SHP77 (cell line): ENCODE data around the gene MAP2K1.
"Not testable (repeated sequence)": the region's sequence is repeated elsewhere in the genome, so short reads cannot be mapped to it uniquely, and the experiment has no call there.

Experiments used
- DNase-seq, 2 experiments: peaks; one replicate each; lab custom pipeline; 2025; lab: John Stamatoyannopoulos, UW

The MAP2K1 gene

DNA sequence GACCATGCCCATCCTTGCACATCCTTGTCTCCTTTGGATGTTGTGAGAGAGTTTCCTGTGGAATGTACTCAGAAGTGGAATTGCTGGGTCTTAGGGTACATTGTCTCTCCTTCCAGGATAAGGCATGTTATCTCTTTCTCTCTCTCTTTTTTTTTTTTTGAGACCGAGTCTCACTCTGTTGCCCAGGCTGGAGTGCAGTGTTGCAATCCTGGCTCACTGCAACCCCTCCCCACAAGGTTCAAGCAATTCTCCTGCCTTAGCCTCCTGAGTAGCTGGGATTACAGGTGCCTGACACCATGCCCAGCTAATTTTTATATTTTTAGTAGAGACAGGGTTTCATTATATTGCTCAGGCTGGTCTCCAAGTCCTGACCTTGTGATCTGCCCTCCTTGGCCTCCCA is 6.3 kb downstream of the MAP2K1 start:
- not testable (repeated sequence) for DNase-seq

- no peak for DNase-seq
Measured at GRCh38 chr15:66394472-66394871, 7.8 kb downstream of the MAP2K1 start.

- DNase-seq, result no peak
Measured at GRCh38 chr15:66394915-66395314, 8.2 kb downstream of the MAP2K1 start.

DNA sequence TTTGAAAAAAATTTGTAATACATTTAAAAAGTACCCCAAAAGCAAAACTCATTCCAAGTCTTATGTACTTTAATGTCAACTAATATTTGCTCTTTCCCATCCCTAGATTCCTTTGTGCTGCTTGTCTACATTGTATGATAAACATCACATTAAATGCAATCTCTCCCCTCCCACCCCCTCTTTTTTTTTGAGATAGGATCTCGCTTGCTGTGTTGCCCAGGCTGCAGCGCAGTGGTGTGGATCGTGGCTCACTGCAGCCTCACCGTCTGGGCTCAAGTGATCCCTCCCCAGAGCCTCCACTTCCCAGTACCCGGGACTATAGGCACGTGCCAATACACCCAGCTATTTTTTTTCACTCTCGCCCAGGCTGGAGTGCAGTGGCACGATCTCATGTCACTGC is 12.6 kb downstream of the MAP2K1 start:
- DNase-seq, result no peak

GRCh38 chr15:66400351-66400774 is 13.7 kb downstream of the MAP2K1 start:
- no peak for DNase-seq

- no peak for DNase-seq
Measured at GRCh38 chr15:66401130-66402021, 14.7 kb downstream of the MAP2K1 start.

DNA sequence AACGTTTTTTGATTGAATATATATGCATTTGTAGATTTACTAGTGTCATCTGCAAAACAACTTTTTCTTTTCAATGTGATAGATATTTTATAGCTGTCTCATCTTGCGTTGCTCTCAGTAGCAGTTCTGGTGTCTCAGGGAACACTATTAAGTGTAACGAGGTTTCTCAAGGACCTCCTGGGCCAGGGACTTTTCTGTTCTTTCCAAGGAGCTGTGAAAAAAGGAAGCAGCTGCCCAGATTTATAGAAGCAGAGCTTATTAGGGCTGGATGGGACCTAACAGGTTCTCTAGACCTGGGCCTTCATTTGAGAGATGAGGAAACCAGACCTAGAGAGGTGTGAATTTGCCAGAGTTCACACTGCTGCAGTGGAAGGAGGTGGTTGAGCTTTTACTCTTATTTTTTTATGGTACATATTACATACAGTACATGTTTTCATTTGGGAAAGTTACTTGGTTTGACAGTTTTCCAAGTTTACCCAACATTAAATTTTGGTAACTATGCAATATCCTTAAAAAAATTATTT is 16.1 kb downstream of the MAP2K1 start:
- DNase-seq, result no peak

DNA sequence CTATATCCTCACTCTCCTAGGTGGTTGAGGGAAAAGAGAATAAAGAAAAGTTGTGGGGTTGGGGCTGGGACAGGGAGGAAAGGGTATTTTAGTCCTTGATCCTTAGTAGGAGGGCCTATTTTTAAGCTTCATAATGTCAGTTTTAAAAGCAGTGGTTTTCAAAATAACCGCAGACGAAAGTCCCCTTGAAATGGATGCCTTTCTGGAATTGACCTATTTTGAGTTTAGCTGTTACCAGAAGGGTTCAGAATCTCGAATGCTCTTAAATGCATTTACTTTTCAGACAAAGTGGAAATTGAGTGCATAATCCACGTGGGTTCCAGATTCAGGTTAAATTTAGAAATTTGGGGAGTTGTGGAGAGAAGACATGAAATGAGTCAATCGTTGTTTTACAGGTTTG is 16.6 kb downstream of the MAP2K1 start:
- DNase-seq, result no peak

DNA sequence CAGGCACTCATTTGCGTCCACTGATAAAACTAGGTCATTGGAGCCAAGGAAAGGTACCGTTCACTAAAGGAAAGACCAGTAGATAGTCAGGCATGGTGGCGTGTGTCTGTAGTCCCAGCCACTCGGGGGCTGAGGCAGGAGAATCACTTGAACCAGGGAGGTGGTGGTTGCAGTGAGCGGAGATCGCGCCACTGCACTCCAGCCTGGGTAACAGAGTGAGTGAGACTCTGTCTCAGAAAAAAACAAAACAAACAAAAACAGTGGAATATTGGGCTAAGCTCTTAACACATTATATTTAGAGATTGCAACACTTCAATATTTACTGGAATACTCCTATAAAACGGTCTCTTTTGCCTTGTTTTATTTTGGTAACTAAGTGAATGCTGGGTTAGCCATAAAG is 17.4 kb downstream of the MAP2K1 start:
- DNase-seq, result no peak

DNA sequence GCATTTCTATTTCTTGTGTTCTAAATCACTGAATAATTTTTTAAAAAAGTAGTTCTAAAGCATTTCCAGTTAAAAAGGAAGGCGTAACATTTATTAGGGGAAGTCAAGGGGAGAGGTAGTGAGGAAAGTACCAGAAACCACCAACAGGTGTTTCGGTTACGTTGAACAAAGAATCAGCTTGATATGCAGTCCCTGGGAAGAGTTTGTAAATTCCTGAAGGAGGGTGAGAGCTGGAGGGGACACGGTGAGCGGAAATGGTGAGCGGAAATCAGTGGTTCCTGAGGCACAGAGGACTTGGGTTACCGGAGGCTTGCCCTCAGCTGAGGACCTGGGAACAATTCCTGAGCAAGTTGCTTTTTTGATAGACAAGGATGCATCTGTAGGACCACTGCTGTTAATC is 17.8 kb downstream of the MAP2K1 start:
- DNase-seq, result no peak

DNA sequence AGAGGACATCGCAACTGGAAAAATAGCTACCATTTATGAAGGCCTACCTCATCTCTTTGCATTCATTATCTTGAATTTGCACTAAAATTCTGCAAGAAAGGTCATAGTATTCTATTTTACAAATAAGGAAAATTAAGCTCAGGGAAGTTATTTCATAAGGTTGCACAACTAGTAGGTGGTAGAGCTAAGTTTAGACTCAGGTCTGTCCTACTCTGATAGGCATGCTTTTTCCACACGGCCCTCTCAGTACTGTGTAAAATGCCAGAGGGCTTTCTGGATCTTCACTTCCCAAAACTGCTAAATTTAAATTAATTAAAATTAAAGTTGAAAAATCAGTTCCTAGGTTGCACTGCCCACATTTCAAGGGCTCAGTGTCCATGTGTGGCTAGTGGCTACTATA is 18.3 kb downstream of the MAP2K1 start:
- DNase-seq, result no peak

- DNase-seq, result peak; percentile 61 to 72
Measured at GRCh38 chr15:66405615-66406014, 18.9 kb downstream of the MAP2K1 start.

- no peak for DNase-seq
Measured at GRCh38 chr15:66408254-66408653, 21.5 kb downstream of the MAP2K1 start.

GRCh38 chr15:66408675-66409282 is 22.1 kb downstream of the MAP2K1 start:
- DNase-seq, result no peak

DNA sequence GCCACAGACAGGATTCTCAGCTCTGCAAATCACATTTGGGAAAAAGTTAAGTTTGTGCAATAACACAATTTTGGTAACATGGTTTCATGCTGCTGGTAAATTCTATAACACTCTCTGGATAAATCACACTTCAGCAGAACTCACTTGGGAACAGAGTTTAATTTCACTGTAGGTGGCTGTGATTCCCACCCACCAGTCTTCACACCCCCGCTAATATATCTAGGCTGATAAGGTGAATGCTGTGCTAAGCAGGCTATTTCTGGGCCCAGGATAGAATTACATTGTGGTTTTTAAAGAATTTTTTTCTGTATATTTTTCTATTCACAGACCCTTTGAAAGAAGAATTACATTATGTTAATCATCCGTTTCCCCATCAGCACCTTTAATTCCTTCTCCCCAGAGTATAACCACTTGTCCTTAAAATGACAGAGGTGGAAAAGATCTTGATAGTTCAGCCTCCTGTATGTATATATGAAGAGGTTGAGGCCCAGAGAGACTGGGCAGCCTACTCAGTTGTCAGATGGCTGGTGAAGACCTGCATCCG is 22.9 kb downstream of the MAP2K1 start:
- no peak for DNase-seq

GRCh38 chr15:66411190-66411589 is 24.5 kb downstream of the MAP2K1 start:
- no peak for DNase-seq

- DNase-seq, result no peak
Measured at GRCh38 chr15:66412220-66412619, 25.5 kb downstream of the MAP2K1 start.

- no peak for DNase-seq
Measured at GRCh38 chr15:66413579-66413978, 26.9 kb downstream of the MAP2K1 start.

- DNase-seq, result no peak
Measured at GRCh38 chr15:66415360-66415759, 28.6 kb downstream of the MAP2K1 start.

DNA sequence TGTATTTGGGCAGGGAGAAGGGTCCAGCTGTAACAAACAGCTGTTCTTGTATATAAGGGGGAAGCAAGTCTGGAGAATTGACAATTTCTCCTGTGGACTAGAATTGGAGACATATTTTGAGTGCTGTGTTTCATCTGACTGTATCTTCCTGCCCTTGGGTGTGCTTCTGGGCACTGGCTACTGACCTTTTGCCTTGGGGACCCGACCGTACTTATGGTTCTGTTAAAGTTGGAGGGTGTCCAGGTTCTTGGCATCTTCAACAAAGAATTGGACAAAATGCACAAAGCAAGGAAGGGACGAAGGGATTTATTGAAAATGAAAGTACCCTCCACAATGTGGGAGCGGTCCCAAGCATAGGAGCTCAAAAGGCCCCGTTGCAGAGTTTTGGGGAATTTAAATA is 31.0 kb downstream of the MAP2K1 start:
- no peak for DNase-seq

GRCh38 chr15:66419471-66419870 is 32.8 kb downstream of the MAP2K1 start:
- no peak for DNase-seq

- DNase-seq, result no peak
Measured at GRCh38 chr15:66422347-66422746, 35.6 kb downstream of the MAP2K1 start.

DNA sequence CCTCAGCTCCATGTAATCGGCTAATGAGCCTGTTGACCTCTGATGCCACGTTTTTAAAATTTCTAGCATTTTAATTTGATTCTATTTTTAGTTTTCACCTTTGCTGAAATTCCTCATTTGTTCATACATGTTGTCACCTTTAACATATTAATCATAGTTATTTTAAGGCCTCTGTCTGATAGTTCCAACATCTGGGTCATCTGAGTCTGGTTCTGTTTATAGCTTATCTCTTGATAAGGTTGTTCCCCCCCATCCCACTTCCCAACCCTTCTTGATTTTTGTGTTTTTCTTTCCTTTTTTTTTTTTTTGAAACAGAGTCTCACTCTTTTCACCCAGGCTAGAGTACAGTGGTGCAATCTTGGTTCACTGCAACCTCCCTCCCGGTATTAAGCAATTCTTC is 36.4 kb downstream of the MAP2K1 start:
- DNase-seq, result no peak
